Mucosa of stomach (tissue), 1 donor: Measurements from ENCODE around the gene EYS.

ENCODE experiments used
- H3K27me3 ChIP-seq: one replicate; pipeline ENCODE4 v1.7.0; 2013; ENCODE audit warnings: mild to moderate bottlenecking, low read length; ENCODE audit not compliant: control insufficient read depth, insufficient read depth
- H3K36me3 ChIP-seq: one replicate; pipeline ENCODE4 v1.7.0; 2013; ENCODE audit warnings: low read length; ENCODE audit not compliant: control insufficient read depth, insufficient read depth
- H3K4me1 ChIP-seq: one replicate; pipeline ENCODE4 v1.7.0; 2013; ENCODE audit warnings: mild to moderate bottlenecking, low read length; ENCODE audit not compliant: control insufficient read depth, insufficient read depth
- H3K4me3 ChIP-seq: one replicate; pipeline ENCODE4 v1.7.0; 2013; ENCODE audit warnings: low read length
- H3K9ac ChIP-seq: one replicate; pipeline ENCODE4 v1.7.0; 2013; ENCODE audit warnings: mild to moderate bottlenecking, low read length, moderate library complexity
- H3K9me3 ChIP-seq: one replicate; pipeline ENCODE4 v1.7.0; 2013; ENCODE audit warnings: mild to moderate bottlenecking, low read length, moderate library complexity; ENCODE audit not compliant: control insufficient read depth
- donor health status: Pancreatic carcinoma.

Gene EYS

GRCh38 chr6:64984948-64985347, 722.1 kb downstream of the EYS start:
- H3K27me3 ChIP-seq: no peaks in the 10 kb centered on the region
- no peaks in the 10 kb centered on the region for H3K9me3 ChIP-seq
- H3K36me3 ChIP-seq: no peaks in the 10 kb centered on the region
- no peak overlapping the region for H3K9ac ChIP-seq
- H3K4me3 ChIP-seq: no peak overlapping the region
- H3K4me1 ChIP-seq: no peaks in the 10 kb centered on the region

DNA sequence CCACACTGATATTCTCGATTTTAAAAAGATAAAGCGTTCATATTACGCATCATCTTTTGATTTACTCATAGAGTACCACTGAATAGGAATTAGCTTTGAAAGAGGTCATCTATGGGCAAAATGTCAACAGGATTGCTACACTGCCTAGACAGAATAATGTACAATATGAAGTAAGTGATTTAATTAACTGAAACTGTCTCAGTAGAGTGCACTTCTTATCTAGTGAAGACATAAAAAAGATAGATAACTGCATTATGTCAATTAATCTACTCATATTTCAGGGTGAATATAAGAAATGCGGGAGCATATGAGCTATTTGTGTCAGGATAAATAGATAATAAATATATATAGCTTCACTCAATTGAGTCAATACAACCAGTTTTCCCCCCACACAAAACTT, 723.9 kb downstream of the EYS start:
- Histone ChIP-seq H3K9me3 (no peaks in the 10 kb centered on the region), H3K4me3 (no peak overlapping the region), H3K27me3 (no peaks in the 10 kb centered on the region), H3K36me3 (no peaks in the 10 kb centered on the region), H3K9ac (no peak overlapping the region), H3K4me1 (no peaks in the 10 kb centered on the region)

GRCh38 chr6:64973142-64973541, 733.9 kb downstream of the EYS start:
- H3K9ac ChIP-seq: no peak overlapping the region
- H3K4me3 ChIP-seq: no peak overlapping the region
- H3K9me3 ChIP-seq: no peaks in the 10 kb centered on the region
- no peaks in the 10 kb centered on the region for H3K27me3 ChIP-seq
- no peaks in the 10 kb centered on the region for H3K36me3 ChIP-seq
- H3K4me1 ChIP-seq: no peaks in the 10 kb centered on the region

- Histone ChIP-seq H3K27me3 (no peaks in the 10 kb centered on the region), H3K4me3 (no peak overlapping the region), H3K9me3 (no peaks in the 10 kb centered on the region), H3K4me1 (no peaks in the 10 kb centered on the region), H3K36me3 (no peaks in the 10 kb centered on the region), H3K9ac (no peak overlapping the region)
These were observed 737.9 kb downstream of the EYS start for GRCh38 chr6:64969139-64969538.

DNA sequence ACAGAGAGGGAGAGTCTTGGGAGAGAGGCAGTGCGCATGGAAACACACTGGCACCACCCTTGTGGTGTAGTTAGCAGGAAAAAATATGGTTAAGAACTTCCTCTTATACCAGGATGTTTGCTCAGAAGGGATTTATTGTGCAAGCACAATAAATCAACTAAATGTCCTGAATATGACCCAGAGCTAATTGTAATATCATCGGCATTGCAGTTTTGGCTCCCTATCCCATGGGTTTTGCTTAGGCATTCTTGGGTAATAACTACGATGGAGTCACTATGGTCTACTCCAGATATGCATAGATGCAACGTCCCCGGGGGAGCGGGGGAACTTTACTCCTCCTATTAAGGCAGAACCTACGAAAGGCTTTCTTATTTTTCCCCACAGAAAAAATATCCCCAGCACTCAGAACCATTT, 751.6 kb downstream of the EYS start:
- no peaks in the 10 kb centered on the region for H3K36me3 ChIP-seq
- no peaks in the 10 kb centered on the region for H3K9me3 ChIP-seq
- no peak overlapping the region for H3K9ac ChIP-seq
- H3K27me3 ChIP-seq: no peaks in the 10 kb centered on the region
- no peak overlapping the region for H3K4me3 ChIP-seq
- no peaks in the 10 kb centered on the region for H3K4me1 ChIP-seq

DNA sequence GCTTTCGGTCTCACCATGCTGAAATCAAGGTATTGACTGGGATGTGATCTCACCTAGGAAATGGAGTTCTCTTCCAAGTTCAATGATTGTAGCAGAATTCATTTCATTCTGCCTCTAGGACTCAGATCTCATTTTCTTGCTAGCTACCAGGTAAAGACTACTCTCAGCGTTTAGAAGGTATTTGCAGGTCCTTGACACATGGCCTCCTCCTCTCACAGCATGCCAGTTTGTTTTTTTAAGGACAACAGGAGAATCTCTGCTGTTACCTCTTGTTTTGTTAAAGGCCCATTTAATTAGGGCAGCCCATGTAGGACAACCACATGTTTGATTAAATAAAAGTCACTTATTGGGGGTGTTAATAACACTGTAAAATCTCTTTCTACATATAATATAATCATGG, 757.8 kb downstream of the EYS start:
- Histone ChIP-seq H3K9ac (no peak overlapping the region), H3K4me1 (no peaks in the 10 kb centered on the region), H3K27me3 (no peaks in the 10 kb centered on the region), H3K9me3 (no peaks in the 10 kb centered on the region), H3K36me3 (no peaks in the 10 kb centered on the region), H3K4me3 (no peak overlapping the region)

DNA sequence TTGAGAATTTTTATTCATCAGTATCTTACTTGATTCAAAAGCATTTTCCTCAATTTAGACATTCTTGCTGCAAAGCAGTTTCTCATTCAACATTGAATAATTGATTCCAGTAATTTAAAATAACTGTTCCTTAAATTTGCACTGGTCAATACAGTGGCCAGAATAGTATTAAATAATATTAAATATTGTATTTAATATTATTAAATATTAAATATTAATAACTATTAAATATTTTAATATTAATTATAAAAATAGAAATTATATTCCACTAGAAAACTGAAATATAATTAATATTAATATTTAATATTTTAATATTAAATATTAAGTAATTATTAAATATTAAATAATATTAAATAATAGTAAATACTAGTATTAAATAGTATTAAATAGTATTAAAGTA, 758.8 kb downstream of the EYS start:
- Histone ChIP-seq H3K4me1 (no peaks in the 10 kb centered on the region), H3K9ac (no peak overlapping the region), H3K9me3 (no peaks in the 10 kb centered on the region), H3K4me3 (no peak overlapping the region), H3K27me3 (no peaks in the 10 kb centered on the region), H3K36me3 (no peaks in the 10 kb centered on the region)

DNA sequence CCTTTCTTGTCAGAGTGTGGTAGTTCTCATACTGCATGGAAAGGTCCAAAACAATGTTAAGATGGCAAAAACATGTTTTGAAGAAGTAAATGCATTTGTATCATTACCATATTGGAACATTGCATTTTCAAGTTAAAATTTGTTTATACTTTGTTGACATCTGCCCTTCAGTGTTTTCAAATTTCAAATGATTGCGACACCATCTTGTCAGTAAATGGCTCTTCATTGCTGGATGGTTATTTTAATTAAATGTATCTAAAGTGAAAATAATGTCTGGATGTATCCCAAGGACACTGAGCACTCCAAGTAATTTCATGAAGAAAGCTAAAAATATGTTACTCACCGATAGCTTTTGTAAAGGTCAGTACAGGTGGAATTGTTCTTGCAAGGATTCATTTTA, 761.6 kb downstream of the EYS start:
- no peaks in the 10 kb centered on the region for H3K36me3 ChIP-seq
- no peaks in the 10 kb centered on the region for H3K4me1 ChIP-seq
- no peaks in the 10 kb centered on the region for H3K27me3 ChIP-seq
- no peak overlapping the region for H3K9ac ChIP-seq
- H3K9me3 ChIP-seq: no peaks in the 10 kb centered on the region
- H3K4me3 ChIP-seq: no peak overlapping the region

DNA sequence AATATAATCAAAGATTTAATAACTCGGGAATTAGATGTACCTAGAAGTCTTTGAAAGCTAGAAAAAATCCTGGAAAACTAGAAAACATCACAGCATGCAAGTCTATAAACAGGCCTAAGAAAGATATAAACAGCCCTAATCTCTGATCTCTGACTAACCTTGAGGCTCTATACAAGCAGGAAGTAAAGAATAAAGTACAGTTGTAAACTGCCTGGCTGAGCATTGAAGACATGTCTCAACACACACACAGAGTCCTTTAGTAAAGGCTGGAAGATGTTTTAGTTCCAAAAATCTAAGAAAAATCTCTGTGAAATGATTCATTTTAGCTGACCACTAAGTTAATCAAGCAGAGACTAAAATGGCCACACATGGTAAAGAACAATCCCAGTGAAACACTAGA, 774.5 kb downstream of the EYS start:
- Histone ChIP-seq H3K4me3 (no peak overlapping the region), H3K4me1 (no peaks in the 10 kb centered on the region), H3K27me3 (no peaks in the 10 kb centered on the region), H3K9ac (no peak overlapping the region), H3K36me3 (no peaks in the 10 kb centered on the region), H3K9me3 (no peaks in the 10 kb centered on the region)

DNA sequence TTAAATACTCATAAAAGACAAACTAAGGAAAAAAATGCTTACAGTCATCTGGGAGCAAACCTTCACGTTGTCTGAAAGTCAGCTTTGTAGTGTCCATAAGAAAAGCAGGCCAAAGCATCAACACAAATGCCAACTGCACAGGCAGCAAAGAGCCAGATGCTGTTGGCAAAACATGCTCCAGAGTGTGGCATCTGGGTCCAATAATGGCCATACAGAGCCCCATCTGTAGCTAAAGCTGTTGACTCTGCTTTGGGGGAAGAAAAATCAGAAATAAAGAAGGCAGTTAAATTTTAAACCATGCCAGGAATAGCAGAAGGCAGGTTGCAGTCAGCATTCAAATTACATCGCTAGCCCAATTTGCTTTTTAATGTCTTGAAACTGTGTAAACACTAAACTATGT, 776.3 kb downstream of the EYS start:
- Histone ChIP-seq H3K4me3 (no peak overlapping the region), H3K9me3 (no peaks in the 10 kb centered on the region), H3K27me3 (no peaks in the 10 kb centered on the region), H3K36me3 (no peaks in the 10 kb centered on the region), H3K9ac (no peak overlapping the region), H3K4me1 (no peaks in the 10 kb centered on the region)

GRCh38 chr6:64926051-64926450, 781.0 kb downstream of the EYS start:
- H3K27me3 ChIP-seq: no peaks in the 10 kb centered on the region
- no peaks in the 10 kb centered on the region for H3K36me3 ChIP-seq

GRCh38 chr6:64920257-64920656, 786.8 kb downstream of the EYS start:
- Histone ChIP-seq H3K27me3 (no peaks in the 10 kb centered on the region), H3K36me3 (no peaks in the 10 kb centered on the region), H3K4me1 (no peaks in the 10 kb centered on the region), H3K9ac (no peak overlapping the region), H3K4me3 (no peak overlapping the region), H3K9me3 (no peaks in the 10 kb centered on the region)

More at GRCh38 chr6:64926051-64926450, 781.0 kb downstream of the EYS start:
- Histone ChIP-seq H3K4me3 (no peak overlapping the region), H3K4me1 (no peaks in the 10 kb centered on the region), H3K9me3 (no peaks in the 10 kb centered on the region), H3K9ac (no peak overlapping the region)

DNA sequence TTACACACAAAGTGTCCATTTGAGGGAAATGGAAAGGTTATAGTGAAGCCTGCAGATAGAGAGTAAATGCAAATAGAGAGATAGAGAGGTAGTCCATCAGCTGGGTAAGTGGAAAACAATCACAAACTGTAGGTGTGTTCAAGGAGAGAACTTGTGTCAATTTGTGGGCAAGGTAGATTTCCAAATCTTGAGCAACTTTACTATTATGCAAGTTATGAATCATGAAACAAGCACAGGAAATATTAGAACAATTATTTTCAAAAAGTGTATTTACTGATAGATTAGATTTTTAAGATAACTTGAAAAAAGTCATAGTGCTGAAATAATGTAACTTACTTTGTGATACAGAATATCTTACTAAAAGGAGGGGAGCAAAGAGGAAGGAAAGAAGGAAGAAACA, 792.9 kb downstream of the EYS start:
- Histone ChIP-seq H3K36me3 (no peaks in the 10 kb centered on the region), H3K4me1 (no peaks in the 10 kb centered on the region), H3K4me3 (no peak overlapping the region), H3K9me3 (no peaks in the 10 kb centered on the region), H3K27me3 (no peaks in the 10 kb centered on the region), H3K9ac (no peak overlapping the region)
